ENCODE measurements around the gene SYT2. TPM values are rescaled to one million over a fixed set of nuclear protein-coding genes. Genes with fewer than 3 reads are reported as not detected.

SYT2 gene
- total RNA-seq, 1 donor from 2014 or later: not detected

GRCh38 chr1:202706851-202707250, 3.4 kb downstream of the SYT2 start:
- no peak for ATAC-seq

GRCh38 chr1:202704601-202705000, 5.7 kb downstream of the SYT2 start:
- no peak for ATAC-seq
- DNase-seq (ENCODE audit: low spot score): no peak

More at GRCh38 chr1:202706851-202707250, 3.4 kb downstream of the SYT2 start:
- no peak for DNase-seq (ENCODE audit: low spot score)

DNA sequence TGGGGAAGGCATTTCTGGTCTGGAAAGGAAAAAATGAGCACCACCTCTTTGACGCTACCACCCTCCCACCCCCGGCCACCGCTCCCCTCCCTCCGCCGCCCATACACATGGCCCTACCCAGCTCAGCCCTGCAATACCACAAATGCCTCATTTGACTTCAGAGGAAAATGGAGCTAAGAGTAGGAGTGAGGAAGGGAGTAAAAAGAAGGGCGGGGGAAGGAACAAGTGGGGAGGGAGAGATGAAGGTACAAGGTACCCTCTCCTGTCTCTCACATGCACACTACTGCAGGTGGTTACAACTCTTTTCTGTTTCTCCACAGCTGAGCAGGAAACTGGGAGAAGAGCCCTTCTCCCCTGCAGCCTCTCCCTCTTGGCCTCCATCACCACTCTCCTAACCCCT, 7.1 kb downstream of the SYT2 start:
- ATAC-seq (no peak), DNase-seq (ENCODE audit: low spot score) (no peak)

DNA sequence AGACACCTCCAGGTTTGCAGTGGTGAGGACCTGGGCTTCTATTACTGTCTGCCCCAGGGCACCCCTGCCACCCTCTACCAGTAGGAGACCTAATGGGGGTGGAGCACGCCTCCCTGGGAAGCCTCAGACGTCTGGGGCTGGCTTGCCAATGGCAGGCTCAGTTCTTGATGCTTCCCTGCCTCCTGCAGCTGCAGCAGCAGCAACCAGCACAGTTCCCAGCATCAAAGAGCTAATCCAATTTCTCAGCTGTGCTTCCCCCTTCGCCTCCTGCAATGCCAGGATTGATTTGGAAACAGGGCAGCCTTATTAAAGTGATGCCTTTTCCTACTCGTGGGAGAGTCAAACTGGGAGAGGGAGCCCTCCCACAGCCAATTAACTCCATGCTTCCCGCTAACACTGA, 8.2 kb downstream of the SYT2 start:
- DNase-seq (ENCODE audit: low spot score) (no peak), ATAC-seq (no peak)

- no peak for DNase-seq (ENCODE audit: low spot score)
- ATAC-seq: no peak
These were observed 9.1 kb downstream of the SYT2 start for GRCh38 chr1:202701200-202701599.

DNA sequence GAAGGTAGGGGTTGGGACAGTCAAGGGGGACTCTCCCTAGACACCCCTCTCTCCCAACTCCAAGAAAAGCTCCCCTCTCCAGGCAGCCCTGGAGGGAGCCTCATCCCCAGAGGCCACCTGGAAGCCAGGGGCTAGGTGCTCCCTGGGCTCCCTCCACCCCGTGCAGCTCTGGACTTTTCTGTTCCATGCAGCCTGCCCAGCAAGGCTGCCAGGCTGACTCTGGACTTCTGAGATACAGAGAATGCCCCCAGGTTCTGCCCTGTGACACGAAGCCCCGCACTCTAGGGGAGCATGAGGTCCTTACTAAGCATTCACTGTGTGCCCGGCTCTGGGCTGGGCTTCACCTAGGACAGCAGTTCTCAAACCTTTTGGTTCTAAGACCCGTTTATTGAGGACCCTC, 10.2 kb downstream of the SYT2 start:
- no peak for DNase-seq (ENCODE audit: low spot score)
- ATAC-seq: no peak

- no peak for DNase-seq (ENCODE audit: low spot score)
These were observed 12.0 kb downstream of the SYT2 start for GRCh38 chr1:202698276-202698675.

GRCh38 chr1:202697038-202697437, 13.2 kb downstream of the SYT2 start:
- DNase-seq (ENCODE audit: low spot score): peak; percentile 47
- ATAC-seq: peak; percentile 80

More at GRCh38 chr1:202698276-202698675, 12.0 kb downstream of the SYT2 start:
- no peak for ATAC-seq

GRCh38 chr1:202694314-202694713, 15.9 kb downstream of the SYT2 start:
- no peak for DNase-seq (ENCODE audit: low spot score)
- no peak for ATAC-seq

GRCh38 chr1:202692959-202693555, 17.2 kb downstream of the SYT2 start:
- ATAC-seq (peak; percentile 92), DNase-seq (ENCODE audit: low spot score) (peak; percentile 53)

DNA sequence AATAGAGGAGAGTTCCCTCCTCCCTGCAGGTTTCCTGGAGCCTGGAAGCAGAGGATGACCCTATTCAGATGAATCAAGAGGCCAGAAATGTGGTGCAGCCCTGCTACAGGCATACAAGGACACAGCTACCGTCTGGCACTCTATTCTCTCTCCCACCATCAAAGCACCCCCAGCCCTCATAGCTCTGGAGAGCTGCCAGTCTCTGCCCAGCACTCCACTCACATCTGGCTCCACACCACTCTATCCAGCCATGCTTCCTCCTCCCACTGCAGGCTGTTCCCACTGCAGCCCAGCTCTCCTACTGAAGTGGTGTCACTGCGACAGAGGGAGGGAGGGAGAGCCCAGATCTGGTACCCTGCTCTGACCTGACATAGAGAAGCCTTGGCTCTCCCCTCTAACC, 18.4 kb downstream of the SYT2 start:
- no peak for DNase-seq (ENCODE audit: low spot score)

DNA sequence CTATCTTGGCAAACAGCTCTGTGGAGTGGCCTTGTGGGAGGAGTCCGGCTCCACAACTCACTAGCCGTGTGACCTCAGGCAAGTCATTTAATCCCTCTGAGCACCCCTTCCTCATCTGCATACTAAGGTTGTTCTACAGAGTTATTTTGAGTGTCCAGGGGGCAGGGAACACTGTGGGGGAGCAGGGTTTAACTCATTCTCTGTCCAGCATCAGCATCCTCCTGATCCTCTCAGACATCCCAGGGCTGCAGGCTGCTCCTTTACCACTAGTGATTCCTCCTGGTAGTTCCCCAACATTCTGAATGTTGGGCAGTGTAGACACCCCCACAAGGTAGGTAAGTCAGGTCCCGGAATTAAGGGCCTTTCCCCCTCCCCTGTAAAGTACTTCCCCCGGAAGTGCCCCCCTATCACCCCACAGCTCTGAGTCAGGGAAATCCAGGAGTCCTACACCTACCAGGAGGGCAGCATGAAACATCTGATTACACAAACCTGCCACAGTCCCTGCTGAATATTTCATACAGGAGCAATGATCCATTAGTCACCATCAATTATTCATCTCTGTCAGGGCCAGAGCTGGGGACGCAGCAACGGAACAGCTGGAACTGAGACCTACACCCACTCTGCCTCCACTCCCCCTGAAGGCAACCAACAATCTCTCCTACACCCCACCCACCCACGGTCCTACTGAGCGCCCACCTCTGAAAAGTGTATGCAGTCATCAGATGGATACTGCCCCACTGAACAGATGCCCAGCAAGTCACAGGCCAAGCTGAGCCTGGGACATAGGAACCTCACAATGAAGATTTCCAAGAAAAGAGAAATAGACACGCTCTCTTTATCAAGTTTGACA, 20.5 kb downstream of the SYT2 start:
- ATAC-seq (no peak), DNase-seq (ENCODE audit: low spot score) (no peak)

More for the DNA sequence above, 18.4 kb downstream of the SYT2 start:
- no peak for ATAC-seq

GRCh38 chr1:202689082-202689481, 21.2 kb downstream of the SYT2 start:
- ATAC-seq (no peak), DNase-seq (ENCODE audit: low spot score) (no peak)

- DNase-seq (ENCODE audit: low spot score) (no peak), ATAC-seq (no peak)
These were observed 21.9 kb downstream of the SYT2 start for GRCh38 chr1:202688401-202688800.

GRCh38 chr1:202687798-202688197, 22.5 kb downstream of the SYT2 start:
- ATAC-seq: no peak
- DNase-seq (ENCODE audit: low spot score): no peak

GRCh38 chr1:202687370-202687769, 22.9 kb downstream of the SYT2 start:
- ATAC-seq (no peak), DNase-seq (ENCODE audit: low spot score) (no peak)

GRCh38 chr1:202685641-202686040, 24.6 kb downstream of the SYT2 start:
- DNase-seq (ENCODE audit: low spot score): no peak
- ATAC-seq: no peak

- no peak for ATAC-seq
- DNase-seq (ENCODE audit: low spot score): no peak
These were observed 25.5 kb downstream of the SYT2 start for GRCh38 chr1:202684716-202685115.

DNA sequence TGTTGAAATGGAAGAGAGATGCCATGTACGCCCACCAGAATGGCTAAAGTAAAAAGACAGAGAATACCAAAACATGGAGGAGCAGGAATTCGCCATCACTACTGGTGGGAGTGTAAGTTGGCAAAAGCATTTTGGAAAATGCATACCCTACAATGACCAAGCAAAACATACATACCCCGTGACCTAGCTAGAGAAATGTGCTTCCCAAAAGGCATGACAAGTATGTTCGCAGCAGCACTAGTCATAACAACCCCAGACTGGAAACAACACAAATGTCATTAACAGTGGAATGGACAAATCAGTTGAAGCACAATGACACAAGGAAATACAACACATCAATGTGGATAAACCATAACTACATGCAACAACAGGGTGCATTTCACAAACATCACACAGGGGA, 27.2 kb downstream of the SYT2 start:
- no peak for DNase-seq (ENCODE audit: low spot score)
- ATAC-seq: no peak

DNA sequence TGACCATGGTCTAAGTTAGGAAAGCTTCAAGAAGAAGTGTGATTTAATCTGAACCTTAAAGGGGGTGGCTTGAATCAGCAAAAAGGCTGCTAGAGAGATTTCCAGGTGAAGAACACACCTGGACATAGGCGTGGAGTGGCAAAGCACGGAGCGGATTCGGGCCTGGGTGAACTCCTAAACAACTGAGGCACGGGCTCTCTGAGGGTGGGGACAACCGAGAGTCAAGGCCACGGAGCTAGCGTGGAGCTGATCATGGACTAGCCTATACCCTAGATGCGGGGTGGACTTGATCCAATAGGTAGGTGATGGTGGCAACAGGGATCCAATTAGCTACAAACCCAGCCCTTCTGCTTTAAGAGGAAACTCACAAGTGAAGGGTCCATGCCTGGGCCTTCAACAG, 27.8 kb downstream of the SYT2 start:
- DNase-seq (ENCODE audit: low spot score) (no peak), ATAC-seq (no peak)

DNA sequence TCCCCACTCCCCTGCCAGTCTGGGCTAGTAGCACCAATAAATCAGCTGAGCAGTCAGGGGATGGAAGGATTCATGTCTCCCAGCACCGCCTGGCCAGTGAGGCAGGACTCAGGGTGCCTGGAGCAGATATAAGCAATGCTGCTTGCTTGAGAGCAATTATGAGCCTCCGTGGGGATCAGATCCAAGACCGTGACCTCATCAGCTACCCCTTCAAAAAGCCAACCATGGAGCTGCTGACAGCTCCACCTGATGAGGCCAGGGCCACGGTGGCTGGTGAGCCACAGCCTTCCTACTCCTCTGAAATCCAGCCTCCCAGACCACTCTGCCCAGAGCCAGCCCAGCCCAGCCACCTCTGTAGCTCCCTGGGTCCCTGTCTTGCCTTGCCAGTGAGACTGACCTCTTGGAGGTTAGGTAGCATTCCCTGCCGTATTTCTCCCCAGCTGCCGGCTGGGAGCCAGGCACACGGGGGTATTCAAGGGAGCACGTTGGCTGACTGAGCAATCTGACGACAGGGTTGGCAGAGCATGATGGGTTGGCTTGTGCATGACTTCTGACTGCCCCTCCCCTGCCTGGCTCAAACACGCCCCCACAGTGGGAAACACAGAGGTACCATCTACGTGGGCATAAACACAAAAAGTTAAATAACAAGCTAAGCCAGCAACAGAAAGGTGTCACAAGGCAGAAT, 28.4 kb downstream of the SYT2 start:
- no peak for ATAC-seq
- DNase-seq (ENCODE audit: low spot score): no peak
